A375 (cell line): ENCODE data around the gene B3GNT8. TPM values are rescaled to one million over a fixed set of nuclear protein-coding genes. Genes with fewer than 3 reads are reported as not detected.

Source experiments
- small RNA-seq: library from RNA; depleted of rRNA; stranded (forward); fragments of <200 nt; gene quantifications from one replicate; pipeline ENCODE3, GENCODE V24; 2014
- total RNA-seq: library from RNA; depleted of rRNA; stranded (reverse); fragments of >200 nt; shearing (Covaris generic); gene quantifications from 2 replicates; pipeline ENCODE4 v1.2.3, GENCODE V29; 2014; rRNA removed

B3GNT8 gene
- not detected in 2 replicates for total RNA-seq

DNA sequence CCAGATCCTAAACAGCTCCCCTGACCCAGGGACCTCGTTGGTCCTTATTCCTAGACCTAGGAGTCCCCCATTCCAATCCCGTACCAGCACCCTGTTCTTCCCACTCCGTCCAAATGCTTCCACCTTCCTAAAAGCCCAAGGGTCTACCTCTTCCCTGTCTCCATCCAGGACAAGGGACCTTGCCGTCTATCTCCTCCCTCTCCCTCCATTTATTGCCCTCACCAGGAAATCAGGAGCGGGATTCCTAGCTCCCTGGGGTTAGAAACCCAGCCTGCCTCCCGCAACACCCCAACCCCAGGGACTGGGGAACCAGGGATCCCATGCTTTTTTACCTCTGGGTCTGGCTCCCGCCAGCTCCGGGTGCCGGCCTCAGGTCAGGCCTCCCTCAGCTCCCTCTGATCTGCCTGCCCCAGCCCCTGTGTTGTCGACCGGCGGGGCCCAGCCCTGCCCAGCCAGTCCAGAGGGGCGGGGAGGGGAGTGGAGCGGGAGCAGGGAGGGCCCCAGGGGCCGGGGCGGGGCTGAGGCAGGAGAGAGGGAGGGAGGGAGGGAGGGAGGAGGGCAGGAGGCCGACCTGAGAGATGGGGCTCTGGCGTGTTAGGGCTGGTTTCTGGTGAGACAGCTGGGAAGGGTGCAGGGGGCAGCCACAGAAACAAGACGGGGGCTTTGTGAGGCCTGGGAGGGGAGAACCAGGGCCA is at the start of gene B3GNT8:
Gene B3GNT8, minus strand, starts transcription at position 423 of the 695 bp plus-strand sequence. CDS start 596 bp downstream, outside the sequence.

GRCh38 chr19:41442473-41443355 is 15.5 kb upstream of the B3GNT8 start, which contains the start of gene ERICH4:
ERICH4 (plus strand) TSS chr19:41443156; CDS start chr19:41443170, 14 bp downstream.

DNA sequence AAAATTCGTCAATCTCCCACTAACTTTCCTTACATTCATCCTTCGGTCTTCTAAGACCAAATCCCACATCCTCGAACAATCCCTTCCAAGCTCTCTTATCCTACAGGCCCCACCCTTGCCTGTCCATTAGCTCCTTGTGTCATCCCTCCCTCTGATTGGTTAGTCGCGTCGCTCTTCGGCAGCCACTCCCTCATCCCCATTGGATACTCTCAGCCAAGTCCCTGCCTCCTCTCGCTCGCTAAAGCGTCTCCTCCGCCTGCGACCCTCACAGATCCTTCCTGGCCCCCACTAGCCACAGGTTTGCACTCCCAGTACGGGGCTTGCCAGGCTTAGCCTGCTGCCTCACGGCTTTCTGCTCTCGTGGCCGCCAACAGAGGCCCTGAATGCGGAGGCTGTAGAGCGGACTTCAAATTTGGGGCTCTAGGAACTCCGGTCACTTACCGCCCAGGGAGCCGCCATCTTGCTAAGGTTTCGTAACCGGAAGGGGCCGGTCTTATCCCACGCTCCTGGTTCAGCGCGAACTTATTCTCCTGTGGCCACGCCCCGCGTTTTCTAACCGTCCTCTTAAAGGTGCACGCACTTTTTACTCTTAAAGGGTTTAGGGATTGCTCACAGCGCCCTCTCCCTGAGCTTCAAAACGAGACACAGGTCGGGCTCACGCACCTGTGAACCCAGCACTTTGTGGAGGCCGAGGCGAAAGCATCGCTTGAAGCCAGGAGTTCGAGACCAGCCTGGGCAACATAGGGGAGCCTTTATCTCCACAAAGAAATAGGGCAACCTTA is 12.5 kb upstream of the B3GNT8 start, which contains the start of gene DMAC2:
Gene DMAC2, minus strand, starts transcription at position 472 of the 782 bp plus-strand sequence. Its CDS starts 13 bp downstream, at position 459.

GRCh38 chr19:41397086-41398049 is 29.8 kb downstream of the B3GNT8 start, which contains the start of the genes BCKDHA and EXOSC5:
BCKDHA (plus strand) TSS chr19:41397818; CDS start chr19:41397828, 10 bp downstream.
EXOSC5 (minus strand) TSS chr19:41397359; CDS start chr19:41397328, 31 bp downstream.

DNA sequence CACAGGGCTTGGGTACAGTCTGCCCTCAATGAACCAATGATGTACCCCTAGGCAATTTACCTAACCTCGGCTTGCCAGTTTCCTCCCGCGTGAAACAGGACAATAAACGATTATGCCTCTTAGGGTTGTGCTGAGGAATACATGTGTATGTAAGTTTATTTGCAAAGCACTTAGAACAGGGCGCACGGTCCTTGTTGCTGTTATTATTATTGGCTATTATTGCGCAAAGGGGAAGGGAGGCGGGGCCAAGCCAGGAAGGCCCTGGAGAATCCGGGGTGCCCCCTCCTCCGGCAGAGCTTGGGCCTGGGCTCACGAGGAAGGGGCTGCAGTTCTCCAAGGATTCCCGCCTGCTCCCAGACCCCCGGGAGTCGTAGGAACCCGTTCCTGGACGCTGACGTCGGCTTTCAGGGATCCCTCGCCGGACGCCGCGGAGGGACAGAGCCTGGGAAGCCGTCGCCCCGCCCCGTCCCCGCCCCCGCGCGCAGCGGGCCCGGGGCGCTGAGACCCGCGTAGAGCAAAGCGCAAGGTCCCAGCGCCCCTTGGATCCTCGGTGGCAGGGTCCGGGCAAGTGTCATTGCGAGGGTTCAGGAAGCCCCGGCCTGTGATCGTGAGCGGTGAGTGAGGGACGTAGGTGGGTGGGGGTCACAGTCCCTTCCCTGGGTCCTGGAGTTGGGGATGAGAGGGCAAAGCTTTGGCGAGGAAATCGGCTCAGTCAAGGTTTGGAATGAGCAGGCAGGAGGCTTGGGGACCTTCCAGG is 50.8 kb downstream of the B3GNT8 start, which contains the start of gene TMEM91:
Gene TMEM91, plus strand, starts transcription at position 293 of the 757 bp plus-strand sequence. CDS start 1,777 bp downstream, outside the sequence.

Small RNA genes within 50 kb of the gene (small RNA-seq; reads per million reads assigned to genes)
- not detected for gene RF00017

Other genes with a start within 250 kb of the B3GNT8 start
- gene CYP2S1, start 234.2 kb downstream of the B3GNT8 start, total RNA-seq = 0.05 and 0.75 TPM in 2 replicates
- gene AXL, start 208.2 kb downstream of the B3GNT8 start, total RNA-seq = 302 and 303 TPM in 2 replicates
- gene HNRNPUL1, start 163.0 kb downstream of the B3GNT8 start, total RNA-seq = 215 and 217 TPM in 2 replicates
- gene CCDC97, start 117.2 kb downstream of the B3GNT8 start, total RNA-seq = 17.7 and 19.9 TPM in 2 replicates
- gene TGFB1, start 73.5 kb downstream of the B3GNT8 start, total RNA-seq = 10.7 and 15.3 TPM in 2 replicates
- gene B9D2, start 63.2 kb downstream of the B3GNT8 start, total RNA-seq = 7.2 and 16.3 TPM in 2 replicates
- 1.4 and 2.3 TPM in 2 replicates for gene TMEM91, start 50.8 kb downstream of the B3GNT8 start, total RNA-seq
- 91.0 and 93.2 TPM in 2 replicates for gene EXOSC5, start 30.0 kb downstream of the B3GNT8 start, total RNA-seq
- gene BCKDHA, start 29.6 kb downstream of the B3GNT8 start, total RNA-seq = 103 and 115 TPM in 2 replicates
- gene DMAC2, start 12.5 kb upstream of the B3GNT8 start, total RNA-seq = 32.9 and 35.2 TPM in 2 replicates
- not detected in 2 replicates for gene ERICH4, start 15.8 kb upstream of the B3GNT8 start, total RNA-seq
- not detected in 2 replicates for gene CEACAM21, start 148.8 kb upstream of the B3GNT8 start, total RNA-seq
- gene CEACAM4, start 199.7 kb upstream of the B3GNT8 start, total RNA-seq = not detected in 2 replicates